GM19239 (cell line): ENCODE results near the gene CYB5R4.

Experiments used
- DNase-seq: peaks from one replicate; pipeline ENCODE4 v3.0.0; 2011; ENCODE audit warnings: low spot score; ENCODE audit not compliant: insufficient read length
- FAIRE-seq: peaks from 2 replicates; lab custom pipeline; 2011; peaks lifted over from hg19 to GRCh38; lab: Jason Lieb, UNC

The CYB5R4 gene

DNA sequence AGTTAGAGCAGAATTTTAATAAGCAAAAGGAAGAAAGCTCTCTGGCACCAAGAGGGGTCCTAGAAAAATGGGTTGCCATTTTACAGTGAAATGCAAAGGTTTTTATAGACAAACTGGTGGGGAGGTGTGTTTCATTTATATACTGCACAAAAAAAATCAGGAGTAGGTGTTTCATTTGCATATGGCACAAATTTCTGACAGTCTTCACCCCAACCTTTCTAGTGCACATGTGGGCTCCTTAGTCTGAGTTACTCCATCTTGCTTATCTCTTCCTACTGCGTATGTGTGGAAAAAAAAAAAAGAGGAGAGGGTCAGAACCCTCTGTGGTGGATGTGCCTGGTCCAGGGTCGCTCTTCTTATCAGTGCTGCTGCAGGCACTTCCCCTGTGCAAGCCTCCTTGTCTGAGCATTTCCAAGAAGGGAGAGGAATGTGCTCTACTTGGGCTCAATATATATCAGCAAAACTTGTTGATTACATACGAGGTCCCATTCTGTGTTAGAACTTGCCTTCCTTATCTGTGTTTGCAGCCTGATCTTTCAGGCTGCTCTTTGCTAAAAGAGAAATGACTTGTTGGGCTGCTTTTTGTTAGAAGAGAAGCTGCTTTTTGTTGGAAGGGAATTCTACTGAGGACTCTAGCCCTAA, 115.0 kb downstream of the CYB5R4 start:
- no peak for FAIRE-seq

GRCh38 chr6:83976037-83976755, 116.7 kb downstream of the CYB5R4 start:
- no peak for FAIRE-seq
- DNase-seq, result no peak

More for the DNA sequence above, 115.0 kb downstream of the CYB5R4 start:
- no peak for DNase-seq

DNA sequence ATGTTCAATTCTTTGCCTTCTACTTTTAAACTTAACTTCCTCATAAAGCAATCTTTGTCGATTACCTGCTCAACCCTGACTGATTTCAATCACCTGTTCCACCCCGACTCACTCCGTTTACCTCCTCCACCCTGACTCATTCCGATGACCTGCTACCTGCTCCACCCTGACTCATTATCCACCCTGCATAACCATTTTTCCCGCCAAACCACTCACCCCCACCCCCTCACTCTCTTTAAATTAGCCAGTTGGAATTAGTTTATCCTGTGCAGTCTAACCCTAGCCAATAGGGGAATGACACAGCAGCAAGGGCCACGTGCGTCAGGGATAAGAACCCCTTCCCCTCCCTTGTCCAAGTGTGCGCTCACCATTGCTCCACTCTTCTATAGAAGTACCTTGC, 117.4 kb downstream of the CYB5R4 start:
- no peak for FAIRE-seq
- no peak for DNase-seq

GRCh38 chr6:83978324-83978734, 118.8 kb downstream of the CYB5R4 start:
- DNase-seq (no peak), FAIRE-seq (no peak)

DNA sequence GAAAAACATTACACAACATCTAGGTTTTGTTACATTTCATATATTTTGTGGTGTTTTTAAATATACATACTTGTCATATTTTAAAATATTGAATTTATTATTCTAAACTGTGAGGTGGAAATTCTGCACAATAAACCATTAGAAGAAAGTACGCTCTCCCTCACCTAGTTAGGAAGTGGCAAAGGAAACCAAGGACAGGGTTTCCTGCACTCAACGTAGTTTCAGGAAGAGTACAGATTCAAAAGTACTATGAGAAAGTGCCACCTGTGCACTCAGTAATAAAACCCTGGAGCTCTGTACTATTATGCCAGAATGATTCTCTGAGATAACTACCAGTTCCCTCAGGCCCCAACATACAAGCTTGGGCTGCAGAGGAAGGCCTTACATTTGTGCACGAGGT, 119.5 kb downstream of the CYB5R4 start:
- DNase-seq, result no peak
- no peak for FAIRE-seq

DNA sequence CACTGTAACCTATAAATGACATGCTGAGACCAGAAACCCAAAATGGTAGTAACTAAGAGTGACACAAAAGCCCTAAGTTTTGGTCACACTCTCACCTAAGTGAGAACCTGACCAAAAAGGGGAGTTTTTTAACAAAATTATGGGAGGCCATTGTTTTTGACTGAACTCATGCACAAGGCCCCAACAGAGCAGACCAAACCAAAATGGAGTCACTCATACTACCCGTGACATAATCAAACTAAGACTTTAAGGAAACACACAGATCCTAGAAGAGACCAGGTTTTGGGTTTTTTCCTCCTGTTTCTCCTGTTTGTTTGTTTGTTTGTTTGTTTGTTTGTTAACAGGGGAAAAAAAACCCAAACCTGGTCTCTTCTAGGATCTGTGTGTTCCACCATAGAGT, 124.9 kb downstream of the CYB5R4 start:
- FAIRE-seq (no peak), DNase-seq (no peak)

DNA sequence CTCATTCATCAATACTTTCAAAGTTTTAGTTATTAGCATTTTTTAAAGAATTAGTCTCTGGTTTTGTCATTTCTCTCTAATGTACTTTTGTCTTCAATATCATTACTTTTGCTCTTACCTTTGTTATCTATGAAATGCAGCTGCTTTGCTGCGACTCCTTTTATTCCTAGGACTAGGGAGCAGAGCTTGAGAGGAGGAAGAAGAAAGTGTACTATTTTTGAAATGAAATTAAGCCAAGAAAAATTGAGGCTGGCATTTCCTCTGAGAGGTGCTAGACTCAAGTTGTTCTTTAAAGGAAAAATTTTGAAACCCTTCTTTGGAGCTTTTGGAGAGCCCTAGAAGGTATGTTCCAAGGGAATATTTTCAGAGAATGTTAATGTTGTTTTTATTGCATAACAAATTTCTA, 125.8 kb downstream of the CYB5R4 start:
- no peak for FAIRE-seq

DNA sequence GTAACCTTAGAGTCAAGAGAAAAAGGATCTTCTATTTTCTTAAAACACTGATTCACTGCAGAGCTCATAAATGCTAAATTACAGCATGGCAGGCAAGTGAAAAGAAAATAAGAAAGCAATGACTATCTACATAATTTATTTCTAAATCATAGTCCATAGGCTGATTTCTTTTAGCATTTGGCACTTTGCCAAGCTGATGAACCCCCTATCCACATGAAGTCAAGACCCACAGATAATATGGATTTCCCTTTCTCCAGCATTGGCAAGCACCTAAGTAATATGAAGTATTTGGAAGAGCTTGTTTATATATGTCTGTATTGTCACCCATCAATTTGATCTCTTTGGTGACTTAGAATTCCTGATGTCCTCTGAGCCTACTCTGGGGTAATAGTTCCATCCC, 126.2 kb downstream of the CYB5R4 start:
- no peak for DNase-seq
- FAIRE-seq, result no peak

More for the DNA sequence above, 125.8 kb downstream of the CYB5R4 start:
- no peak for DNase-seq

- DNase-seq (no peak), FAIRE-seq (no peak)
These were observed 138.6 kb downstream of the CYB5R4 start for GRCh38 chr6:83998021-83998584.

DNA sequence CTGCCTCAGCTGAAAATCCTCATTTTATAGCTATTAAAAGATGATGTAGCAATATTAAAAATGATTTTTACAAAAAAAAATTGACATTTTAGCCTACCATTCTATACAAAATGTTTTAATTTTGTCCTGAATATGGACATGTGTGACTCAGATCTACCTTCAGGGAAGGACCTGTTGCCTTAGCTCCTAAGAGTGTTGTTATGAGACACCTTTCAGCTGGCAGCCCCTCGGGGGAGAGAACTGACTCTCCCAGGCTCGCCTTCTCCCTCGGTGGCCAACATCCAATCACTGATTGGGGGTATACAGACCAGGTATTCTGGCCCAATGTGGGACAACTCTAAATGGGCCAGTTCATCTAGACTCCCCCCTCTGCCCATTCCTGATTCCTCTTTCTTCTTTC, 141.6 kb downstream of the CYB5R4 start:
- DNase-seq (no peak), FAIRE-seq (no peak)

GRCh38 chr6:84002226-84002625, 142.7 kb downstream of the CYB5R4 start:
- FAIRE-seq (no peak), DNase-seq (no peak)

DNA sequence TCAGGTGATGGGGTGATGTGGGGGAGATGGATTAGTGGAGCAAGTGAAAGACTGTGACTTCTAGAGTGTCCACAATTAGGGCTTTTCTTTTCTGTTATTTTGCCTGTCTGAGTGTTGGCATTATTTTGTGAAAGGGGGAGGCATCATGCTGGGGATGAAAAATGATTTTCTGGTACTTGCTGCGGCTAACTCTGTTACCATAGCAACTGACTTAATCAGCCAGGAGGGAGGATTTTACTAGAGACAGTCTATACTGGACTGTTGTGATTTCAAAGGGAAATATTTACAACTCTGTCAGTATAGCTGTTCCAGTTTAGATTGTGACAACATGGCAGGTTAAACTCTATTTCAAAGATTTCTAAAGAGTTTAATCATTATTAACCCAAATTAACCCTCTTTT, 143.6 kb downstream of the CYB5R4 start:
- DNase-seq (no peak), FAIRE-seq (no peak)

DNA sequence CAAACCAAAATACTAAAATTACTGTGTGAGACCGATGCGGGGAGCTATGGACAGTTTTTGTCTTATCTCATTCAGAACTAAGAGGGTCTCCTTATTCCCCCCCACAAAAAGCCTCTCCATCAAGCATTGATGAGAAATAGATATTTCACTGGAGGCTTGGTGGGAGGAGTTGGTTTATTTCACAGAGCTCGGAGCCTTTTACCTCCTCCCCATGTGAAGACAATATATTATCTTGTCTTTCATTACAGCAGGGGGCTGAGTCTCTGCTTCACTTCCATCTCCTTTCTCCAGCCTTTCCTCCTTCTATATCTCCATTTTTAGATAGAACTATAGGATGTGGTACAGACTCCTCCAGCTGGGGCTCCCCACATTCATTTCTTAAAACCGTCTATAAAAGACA, 144.2 kb downstream of the CYB5R4 start:
- no peak for FAIRE-seq
- no peak for DNase-seq

DNA sequence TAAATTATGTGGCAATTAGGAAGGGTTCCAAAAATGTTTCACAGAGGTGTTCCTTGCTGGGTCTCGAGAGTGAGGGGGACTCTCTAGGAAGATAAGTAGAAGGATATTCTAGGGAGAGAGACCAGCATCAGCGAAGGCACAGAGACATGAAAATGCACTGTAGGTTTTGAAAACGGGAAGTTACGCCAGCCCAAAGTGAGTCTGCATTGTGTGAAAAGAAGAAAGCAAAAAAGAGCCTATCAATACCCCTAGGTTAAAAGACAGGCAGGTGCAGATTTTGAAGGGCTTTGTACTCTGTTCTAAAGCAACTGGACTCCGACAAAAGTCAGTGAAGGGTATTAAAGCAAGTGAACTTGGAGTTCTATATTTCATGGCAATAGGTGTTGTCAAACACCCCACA, 148.4 kb downstream of the CYB5R4 start:
- DNase-seq, result no peak
- no peak for FAIRE-seq

- DNase-seq (no peak), FAIRE-seq (no peak)
These were observed 153.9 kb downstream of the CYB5R4 start for GRCh38 chr6:84013354-84013753.

GRCh38 chr6:84013931-84014330, 154.4 kb downstream of the CYB5R4 start:
- FAIRE-seq (no peak), DNase-seq (no peak)

- FAIRE-seq, result no peak
- DNase-seq, result no peak
These were observed 156.5 kb downstream of the CYB5R4 start for GRCh38 chr6:84016029-84016428.
